ENCODE results near the gene MACROD2.

Gene MACROD2

GRCh38 chr20:15674253-15675060 is 1679.1 kb downstream of the MACROD2 start:
- no peak overlapping the region for H3K4me3 ChIP-seq (ENCODE audit: low read depth, low read length)
- H3K9me3 ChIP-seq (ENCODE audit: control insufficient read depth, insufficient read depth, low read depth, low read length) = no peaks in the 10 kb centered on the region
- ChIA-PET CTCF (no interaction called here), POLR2A (no interaction called here)
- TF ChIP-seq FEZF1 (tag by site-specific recombination; IDR thresholded peaks at IDR 0.05) = no peak
- H3K27ac ChIP-seq (ENCODE audit: extremely low read depth, low read depth, low read length) = no peak overlapping the region
- no peaks in the 10 kb centered on the region for H3K36me3 ChIP-seq (ENCODE audit: control insufficient read depth in 2 of 2, insufficient read depth in 1 of 2, low read length in 2 of 2)
- H3K4me1 ChIP-seq (ENCODE audit: control insufficient read depth, insufficient read depth, low read length) = no peaks in the 10 kb centered on the region; the same call in 1 of the 2 replicates

- no peaks in the 10 kb centered on the region; the same call in 1 of the 2 replicates for H3K4me1 ChIP-seq (ENCODE audit: control insufficient read depth, insufficient read depth, low read length)
- TF ChIP-seq SP7 (tag by site-specific recombination; IDR thresholded peaks at IDR 0.05) = no peak
- TF ChIP-seq ZNF416 (tag by site-specific recombination; IDR thresholded peaks at IDR 0.05) = no peak
- no peak for TF ChIP-seq TSHZ1 (tag by site-specific recombination; IDR thresholded peaks at IDR 0.05; ENCODE audit: borderline replicate concordance)
- no peak for TF ChIP-seq RBAK (tag by site-specific recombination; IDR thresholded peaks at IDR 0.05)
- TF ChIP-seq HOXC10 (CRISPR knock-in tag; IDR thresholded peaks at IDR 0.05) = no peak
- TF ChIP-seq ZNF26 (tag by site-specific recombination; IDR thresholded peaks at IDR 0.05) = no peak
- no peak for TF ChIP-seq KLF16 (tag by site-specific recombination; IDR thresholded peaks at IDR 0.05)
- no peak for TF ChIP-seq ZNF292 (tag by site-specific recombination; IDR thresholded peaks at IDR 0.05; ENCODE audit: borderline replicate concordance, low read depth)
- TF ChIP-seq PBX3 (CRISPR knock-in tag; IDR thresholded peaks at IDR 0.05) = no peak
- no peak for TF ChIP-seq ZNF777 (tag by site-specific recombination; IDR thresholded peaks at IDR 0.05; ENCODE audit: borderline replicate concordance)
- no peak for TF ChIP-seq ZNF114 (tag by site-specific recombination; IDR thresholded peaks at IDR 0.05)
- no peak for TF ChIP-seq IKZF3 (tag by site-specific recombination; IDR thresholded peaks at IDR 0.05)
- ChIA-PET POLR2A (no interaction called here), CTCF (no interaction called here)
- H3K27ac ChIP-seq (ENCODE audit: extremely low read depth, low read depth, low read length) = no peak overlapping the region
- no peak overlapping the region for H3K4me3 ChIP-seq (ENCODE audit: low read depth, low read length)
- no peaks in the 10 kb centered on the region for H3K9me3 ChIP-seq (ENCODE audit: control insufficient read depth, insufficient read depth, low read depth, low read length)
- no peaks in the 10 kb centered on the region for H3K36me3 ChIP-seq (ENCODE audit: control insufficient read depth in 2 of 2, insufficient read depth in 1 of 2, low read length in 2 of 2)
These were observed 1679.8 kb downstream of the MACROD2 start for GRCh38 chr20:15675061-15675514.

GRCh38 chr20:15675813-15676484 is 1680.6 kb downstream of the MACROD2 start:
- Histone ChIP-seq H3K4me3 (ENCODE audit: low read depth, low read length) (no peak overlapping the region), H3K9me3 (ENCODE audit: control insufficient read depth, insufficient read depth, low read depth, low read length) (no peaks in the 10 kb centered on the region), H3K27ac (ENCODE audit: extremely low read depth, low read depth, low read length) (no peak overlapping the region), H3K4me1 (ENCODE audit: control insufficient read depth, insufficient read depth, low read length) (no peaks in the 10 kb centered on the region; the same call in 1 of the 2 replicates), H3K36me3 (ENCODE audit: control insufficient read depth in 2 of 2, insufficient read depth in 1 of 2, low read length in 2 of 2) (no peaks in the 10 kb centered on the region)
- ChIA-PET POLR2A (no interaction called here), CTCF (no interaction called here)
- TF ChIP-seq ZNF26 (tag by site-specific recombination; IDR thresholded peaks at IDR 0.05) (no peak), BCL11B (tag by site-specific recombination; IDR thresholded peaks at IDR 0.05; ENCODE audit: low read depth) (no peak), ZNF155 (tag by site-specific recombination; IDR thresholded peaks at IDR 0.05) (no peak), ZSCAN16 (tag by site-specific recombination; IDR thresholded peaks at IDR 0.05) (no peak), ZBTB1 (tag by site-specific recombination; IDR thresholded peaks at IDR 0.05) (no peak), ZNF362 (tag by site-specific recombination; IDR thresholded peaks at IDR 0.05) (no peak), ZSCAN30 (tag by site-specific recombination; IDR thresholded peaks at IDR 0.05) (no peak), ZNF792 (tag by site-specific recombination; IDR thresholded peaks at IDR 0.05) (no peak), HOXA7 (CRISPR knock-in tag; IDR thresholded peaks at IDR 0.05; ENCODE audit: borderline replicate concordance) (no peak)
